Neural cell (in vitro differentiated cells): Measurements from ENCODE around the gene SALL2. TPM values are rescaled to one million over a fixed set of nuclear protein-coding genes. Genes with fewer than 3 reads are reported as not detected.

ENCODE experiments used
- H2AFZ ChIP-seq: fragments of 200-600, 300-800 bp; sonication (generic), shearing (Covaris generic); 2 replicates; pipeline ENCODE4 v1.6.0; 2014; ENCODE audit warnings: low read depth, mild to moderate bottlenecking, antibody characterized with exemption, low read length, moderate library complexity
- H3F3A ChIP-seq: fragments of 200-600 bp; shearing (Covaris generic); 2 replicates; pipeline ENCODE4 v1.6.1; 2016; ENCODE audit warnings: mild to moderate bottlenecking, moderate library complexity, mixed read lengths, antibody characterized with exemption, low read length; ENCODE audit not compliant: insufficient read depth, poor library complexity, severe bottlenecking
- H3K27ac ChIP-seq: fragments of 200-600, 300-800 bp; sonication (generic), shearing (Covaris generic); 2 replicates; pipeline ENCODE4 v1.5.1; 2014; ENCODE audit warnings: mild to moderate bottlenecking, low read length, moderate library complexity
- H3K27me3 ChIP-seq: fragments of 300-800, 200-600 bp; sonication (generic), shearing (Covaris generic); 2 replicates; pipeline ENCODE4 v1.6.0; 2014; ENCODE audit warnings: mild to moderate bottlenecking, low read depth, low read length, moderate library complexity; ENCODE audit not compliant: insufficient read depth
- H3K36me3 ChIP-seq: fragments of 300-800, 200-600 bp; sonication (generic), shearing (Covaris generic); 2 replicates; pipeline ENCODE4 v1.5.1; 2014; ENCODE audit warnings: mild to moderate bottlenecking, antibody characterized with exemption, low read length, moderate library complexity; ENCODE audit not compliant: insufficient read depth
- H3K4me2 ChIP-seq: fragments of 300-800, 200-600 bp; sonication (generic), shearing (Covaris generic); 2 replicates; pipeline ENCODE4 v1.6.0; 2014; ENCODE audit warnings: mild to moderate bottlenecking, low read length
- H3K4me3 ChIP-seq: fragments of 300-800, 200-600 bp; sonication (generic), shearing (Covaris generic); 2 replicates; pipeline ENCODE4 v1.5.1; 2014; ENCODE audit warnings: mild to moderate bottlenecking, low read length, moderate library complexity
- H3K79me2 ChIP-seq: fragments of 200-600 bp; shearing (Covaris generic); replicated peaks from 2 replicates; pipeline ENCODE4 v1.6.0; 2014; ENCODE audit warnings: mild to moderate bottlenecking, low read length, moderate library complexity; ENCODE audit not compliant: insufficient read depth
- H3K9ac ChIP-seq: fragments of 300-800, 200-600 bp; sonication (generic), shearing (Covaris generic); 2 replicates; pipeline ENCODE4 v1.6.1; 2016; ENCODE audit warnings: mild to moderate bottlenecking, low read length, mixed read lengths
- H3K9me2 ChIP-seq: fragments of 200-600 bp; shearing (Covaris generic); 2 replicates; pipeline ENCODE4 v1.6.1; 2016; ENCODE audit warnings: mild to moderate bottlenecking, low read length, mixed read lengths; ENCODE audit not compliant: insufficient read depth
- H3K9me3 ChIP-seq: fragments of 200-600, 300-800 bp; sonication (generic), shearing (Covaris generic); 2 replicates; pipeline ENCODE4 v1.6.1; 2016; ENCODE audit warnings: mild to moderate bottlenecking, mixed run types, low read length, moderate library complexity, mixed read lengths
- H4K20me1 ChIP-seq: fragments of 200-600 bp; shearing (Covaris generic); 2 replicates; pipeline ENCODE4 v1.6.1; 2016; ENCODE audit warnings: mild to moderate bottlenecking, mixed run types; ENCODE audit not compliant: insufficient read depth
- CTCF ChIP-seq: fragments of 450-650 bp; IDR thresholded peaks from 2 replicates; pipeline ENCODE4 v1.5.1; 2014; ENCODE audit warnings: antibody characterized with exemption, mild to moderate bottlenecking, moderate library complexity; ENCODE audit not compliant: poor library complexity, severe bottlenecking
- EP300 ChIP-seq: fragments of 450-650 bp; conservative IDR thresholded peaks from 2 replicates; pipeline ENCODE4 v1.6.1; 2014; ENCODE audit warnings: antibody characterized with exemption, mild to moderate bottlenecking, moderate library complexity; ENCODE audit not compliant: poor library complexity, severe bottlenecking
- EZH2 ChIP-seq: fragments of 200-600, 300-800 bp; shearing (Covaris generic), sonication (generic); IDR thresholded peaks from 2 replicates; pipeline ENCODE4 v1.6.1; 2014; ENCODE audit warnings: antibody characterized with exemption, low read length, borderline replicate concordance, mild to moderate bottlenecking; ENCODE audit not compliant: insufficient read depth, poor library complexity, severe bottlenecking
- MXI1 ChIP-seq: fragments of 450-650 bp; conservative IDR thresholded peaks from 2 replicates; pipeline ENCODE4 v1.6.1; 2014; ENCODE audit warnings: antibody characterized with exemption, mild to moderate bottlenecking; ENCODE audit not compliant: poor library complexity, severe bottlenecking
- POLR2AphosphoS5 ChIP-seq: IDR thresholded peaks from 2 replicates; pipeline ENCODE4 v1.6.1; 2012
- RAD21 ChIP-seq: fragments of 450-650 bp; conservative IDR thresholded peaks from 2 replicates; pipeline ENCODE4 v1.6.1; 2014; ENCODE audit warnings: antibody characterized with exemption, mild to moderate bottlenecking, moderate library complexity
- REST ChIP-seq: IDR thresholded peaks from 2 replicates; pipeline ENCODE4 v1.6.1; 2012; ENCODE audit warnings: borderline replicate concordance
- SMC3 ChIP-seq: fragments of 450-650 bp; conservative IDR thresholded peaks from 2 replicates; pipeline ENCODE4 v1.6.1; 2014; ENCODE audit warnings: antibody characterized with exemption, mild to moderate bottlenecking, moderate library complexity; ENCODE audit not compliant: poor library complexity
- TAF1 ChIP-seq: IDR thresholded peaks from 2 replicates; pipeline ENCODE4 v1.6.1; 2012; ENCODE audit warnings: low read depth
- polyA plus RNA-seq: library from polyadenylated mRNA; depleted of rRNA; stranded (reverse); fragments of >200 nt; gene quantifications from 2 replicates; pipeline ENCODE4 v1.2.3, GENCODE V29; 2014

Gene SALL2
- polyA plus RNA-seq, 1 donor from 2014 or later = 23.6 TPM

DNA sequence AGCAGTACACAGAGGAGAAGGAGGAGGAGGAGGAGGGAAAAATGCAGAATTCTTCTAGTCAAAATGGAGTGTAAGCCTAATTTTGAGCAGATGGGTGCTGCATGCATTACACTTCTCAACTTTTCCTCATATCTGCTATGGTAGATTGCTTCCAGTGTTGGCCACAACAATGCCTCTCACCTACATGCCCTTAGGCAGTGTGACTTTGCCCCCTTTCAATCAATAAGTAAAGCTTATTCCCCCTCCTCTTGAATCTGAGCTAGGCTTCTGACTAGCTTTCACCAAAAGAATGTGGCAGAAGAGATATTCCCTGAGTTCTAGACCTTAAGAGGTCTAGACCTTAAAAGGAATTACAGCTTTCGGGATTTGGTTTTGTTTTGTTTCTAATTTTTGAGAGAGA, 11.8 kb downstream of the SALL2 start:
- no peaks in the 10 kb centered on the region for H3K9me2 ChIP-seq
- no peaks in the 10 kb centered on the region for H4K20me1 ChIP-seq
- H2AFZ ChIP-seq = no peak overlapping the region
- H3K9ac ChIP-seq = no peak overlapping the region
- H3K79me2 ChIP-seq = peaks cover 18% of the 10 kb centered on the region
- H3F3A ChIP-seq = no peaks in the 10 kb centered on the region
- H3K9me3 ChIP-seq = no peaks in the 10 kb centered on the region
- no peak overlapping the region for H3K4me2 ChIP-seq
- H3K36me3 ChIP-seq = no peaks in the 10 kb centered on the region
- TF ChIP-seq EP300 (no peak), POLR2AphosphoS5 (no peak)
- H3K4me3 ChIP-seq = no peak overlapping the region
- H3K27ac ChIP-seq = no peak overlapping the region
- no peaks in the 10 kb centered on the region for H3K27me3 ChIP-seq

DNA sequence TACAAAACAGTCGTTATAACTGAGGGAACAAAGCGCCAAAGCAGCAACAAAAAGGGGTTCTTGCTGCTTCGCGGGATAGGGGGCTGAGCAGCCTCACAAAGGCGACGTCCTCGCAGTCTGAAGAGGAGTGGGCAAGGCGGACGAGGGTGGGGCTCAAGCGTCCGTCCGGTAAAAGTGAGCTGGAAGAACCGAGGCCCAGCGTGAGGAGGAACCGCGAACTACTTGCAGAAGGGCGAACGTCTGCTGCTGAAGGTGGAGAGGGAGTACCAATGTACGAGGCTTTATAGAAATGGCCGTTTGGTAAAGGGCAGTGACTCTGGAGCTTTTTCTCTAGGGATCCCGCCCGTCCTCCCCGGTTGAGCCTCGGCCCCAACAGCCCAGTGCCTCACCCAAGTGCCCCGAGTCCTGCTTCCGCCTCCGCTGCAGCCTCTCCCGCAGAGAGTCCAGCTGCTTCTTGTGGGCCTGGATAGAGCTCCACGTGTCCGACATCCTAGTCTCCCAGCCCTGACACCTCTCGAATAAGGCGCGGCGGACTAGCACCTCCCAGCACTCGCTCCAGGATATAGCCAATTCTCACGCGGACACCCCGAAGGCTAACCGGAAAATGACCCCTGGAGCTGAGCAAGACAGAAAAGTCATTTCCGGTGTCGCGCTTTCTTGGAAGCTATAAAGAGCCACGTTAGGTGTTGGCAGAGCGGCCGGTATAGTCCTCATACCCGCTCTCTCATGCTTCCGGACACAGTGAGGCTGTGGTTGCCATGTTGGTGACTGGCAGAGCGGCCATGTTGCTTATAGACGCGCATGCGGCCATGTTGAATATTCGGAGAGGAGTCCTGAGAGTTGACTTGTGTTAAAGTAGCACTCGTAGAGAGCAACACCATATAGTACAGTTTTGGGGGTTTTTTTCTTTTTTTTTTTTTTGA, 15.2 kb downstream of the SALL2 start, which contains the start of gene METTL3:
METTL3 (minus strand) TSS at position 606 of the 923 bp plus-strand sequence; CDS start at position 489, 117 bp downstream.
- Histone ChIP-seq H3K9ac (peak within 1 kb of the TSS; percentile 91), H3K27me3 (no peaks in the 10 kb centered on the region), H3K79me2 (peaks cover 40% of the 10 kb centered on the region), H3K9me3 (no peaks in the 10 kb centered on the region), H3F3A (no peaks in the 10 kb centered on the region), H3K36me3 (no peaks in the 10 kb centered on the region), H4K20me1 (no peaks in the 10 kb centered on the region), H2AFZ (peak within 1 kb of the TSS; percentile 92), H3K4me2 (peak within 1 kb of the TSS; percentile 67), H3K9me2 (no peaks in the 10 kb centered on the region), H3K27ac (peak within 1 kb of the TSS; percentile 81), H3K4me3 (peak within 1 kb of the TSS; percentile 84)
- TF ChIP-seq RAD21 (peak; percentile 32), EZH2 (no peak), EP300 (no peak), POLR2AphosphoS5 (peak; percentile 70), TAF1 (peak; percentile 56), MXI1 (peak; percentile 98)

DNA sequence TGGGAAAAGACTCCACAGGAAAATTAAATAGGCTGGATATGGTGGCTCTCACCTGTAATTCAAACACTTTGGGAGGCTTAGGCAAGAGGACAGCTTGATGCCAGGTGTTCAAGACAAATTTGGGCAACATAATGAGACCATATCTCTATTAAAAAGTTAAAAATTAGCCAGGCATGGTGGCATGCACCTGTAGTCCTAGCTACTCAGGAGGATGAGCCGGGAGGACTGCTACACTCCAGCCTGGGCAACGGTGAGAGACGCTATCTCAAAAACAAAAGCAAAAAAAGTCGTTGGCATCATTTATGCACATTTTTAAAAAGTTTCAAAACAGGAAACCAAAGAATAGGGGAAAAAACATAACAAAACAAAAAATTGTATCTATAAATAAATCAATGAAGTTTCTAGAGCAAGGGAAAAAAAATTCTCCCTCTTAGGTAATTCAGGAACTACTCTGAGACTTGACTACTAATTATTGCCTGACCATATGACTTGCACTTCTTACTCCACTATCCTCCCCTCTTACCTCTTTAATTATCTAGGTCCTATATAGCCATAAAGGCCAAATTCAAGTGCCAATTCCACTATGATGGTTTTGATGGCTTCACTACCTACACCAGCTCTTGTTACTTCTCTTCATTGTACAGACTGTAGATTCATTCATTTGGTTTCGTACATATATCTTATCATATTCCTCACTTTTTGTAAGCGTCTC, 16.6 kb downstream of the SALL2 start:
- peak overlapping the region; percentile 91 for H3K9ac ChIP-seq
- H3K79me2 ChIP-seq = peaks cover 44% of the 10 kb centered on the region
- H3K4me3 ChIP-seq = peak overlapping the region; percentile 84

GRCh38 chr14:21506557-21506956, 19.6 kb downstream of the SALL2 start:
- H3K9me2 ChIP-seq = no peaks in the 10 kb centered on the region
- no peak overlapping the region for H3K4me3 ChIP-seq
- H3K4me2 ChIP-seq = no peak overlapping the region
- H4K20me1 ChIP-seq = no peaks in the 10 kb centered on the region
- H3F3A ChIP-seq = no peaks in the 10 kb centered on the region
- H3K9me3 ChIP-seq = no peaks in the 10 kb centered on the region
- H3K9ac ChIP-seq = no peak overlapping the region
- peaks cover 44% of the 10 kb centered on the region for H3K79me2 ChIP-seq
- no peak overlapping the region for H3K27ac ChIP-seq
- no peak overlapping the region for H2AFZ ChIP-seq
- H3K27me3 ChIP-seq = no peaks in the 10 kb centered on the region
- peaks cover 4% of the 10 kb centered on the region for H3K36me3 ChIP-seq
- TF ChIP-seq POLR2AphosphoS5 = no peak
- TF ChIP-seq TAF1 = no peak
- TF ChIP-seq REST = no peak
- TF ChIP-seq RAD21 = no peak
- TF ChIP-seq EZH2 = no peak
- no peak for TF ChIP-seq CTCF

More for the DNA sequence above, 16.6 kb downstream of the SALL2 start:
- H4K20me1 ChIP-seq = no peaks in the 10 kb centered on the region
- TF ChIP-seq EZH2 = no peak
- TF ChIP-seq SMC3 = no peak
- H3F3A ChIP-seq = no peaks in the 10 kb centered on the region
- no peaks in the 10 kb centered on the region for H3K27me3 ChIP-seq
- no peaks in the 10 kb centered on the region for H3K9me3 ChIP-seq
- no peak overlapping the region for H2AFZ ChIP-seq
- H3K9me2 ChIP-seq = no peaks in the 10 kb centered on the region
- no peak overlapping the region for H3K27ac ChIP-seq
- no peaks in the 10 kb centered on the region for H3K36me3 ChIP-seq
- H3K4me2 ChIP-seq = peak overlapping the region; percentile 67
